ENCODE results near the gene NOTCH2.

The NOTCH2 gene

DNA sequence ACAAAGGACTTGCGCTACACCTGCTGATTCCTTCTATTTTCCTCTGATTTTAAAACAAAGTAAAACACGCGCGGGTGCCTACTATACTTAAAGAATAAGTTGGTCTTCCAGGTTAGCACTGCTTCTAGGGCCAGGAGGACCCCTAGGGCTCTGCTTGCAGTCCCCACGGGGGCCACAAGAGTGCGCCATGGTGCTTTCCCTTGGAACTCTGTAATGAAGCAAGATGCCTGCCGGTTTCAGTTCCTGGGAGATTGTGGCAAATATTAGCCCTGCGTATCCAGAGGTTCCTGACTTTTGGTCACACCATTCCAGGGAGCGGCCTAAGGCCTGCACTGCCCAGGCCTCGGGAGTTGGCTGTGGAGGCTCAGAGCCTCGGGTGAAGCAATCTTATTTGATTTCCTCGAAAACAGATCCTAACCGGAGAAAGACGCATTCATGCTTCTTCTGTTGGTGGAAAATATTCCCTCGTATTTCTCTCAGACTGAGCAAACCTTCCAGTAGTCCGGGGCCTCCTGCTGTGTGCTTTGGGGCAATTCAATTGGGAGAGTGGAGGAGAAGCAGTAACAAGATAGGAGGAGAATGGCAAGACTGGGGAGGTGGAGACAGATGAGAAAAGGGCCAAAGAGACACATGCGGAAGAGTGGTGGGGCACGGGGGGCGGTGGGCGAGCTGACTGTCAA is 198.4 kb downstream of the NOTCH2 start:
- no peak for DNase-seq

DNA sequence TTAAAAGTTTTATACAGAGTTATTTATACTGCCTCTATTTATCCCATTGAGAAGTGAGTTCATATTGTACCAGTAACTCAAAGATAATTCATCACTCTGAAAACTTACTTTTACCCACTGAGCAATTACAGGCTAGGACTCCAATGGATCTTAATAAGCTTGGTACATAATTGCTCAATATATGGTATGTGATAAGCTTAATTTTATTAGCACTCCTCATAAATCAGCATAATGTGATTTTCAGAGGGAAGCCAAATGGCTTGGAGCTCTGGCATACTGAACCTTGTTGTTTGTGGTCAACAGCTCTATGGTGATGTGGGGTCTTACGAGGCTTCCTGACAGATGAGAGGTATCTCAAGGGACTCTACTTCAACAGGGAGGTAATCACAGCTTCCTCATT is 199.5 kb downstream of the NOTCH2 start:
- no peak for DNase-seq

DNA sequence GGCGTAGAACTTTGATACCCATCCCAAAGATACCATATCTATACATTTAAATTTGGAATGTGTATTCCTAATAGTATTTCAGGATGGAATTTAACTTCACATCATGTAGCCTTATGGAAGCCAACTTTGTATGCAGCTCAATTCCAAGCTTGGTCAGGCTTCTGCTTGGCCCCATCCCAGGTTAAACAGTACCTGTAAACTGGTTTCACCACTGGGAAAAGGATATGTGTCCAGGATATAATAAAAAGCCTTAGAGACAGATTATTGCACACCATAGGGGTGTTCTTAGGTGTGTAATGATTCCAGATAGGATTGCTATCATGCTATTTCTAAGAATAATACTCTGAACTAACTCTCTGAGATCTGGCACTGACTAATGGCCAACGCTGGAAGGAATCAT is 201.3 kb downstream of the NOTCH2 start:
- no peak for DNase-seq

DNA sequence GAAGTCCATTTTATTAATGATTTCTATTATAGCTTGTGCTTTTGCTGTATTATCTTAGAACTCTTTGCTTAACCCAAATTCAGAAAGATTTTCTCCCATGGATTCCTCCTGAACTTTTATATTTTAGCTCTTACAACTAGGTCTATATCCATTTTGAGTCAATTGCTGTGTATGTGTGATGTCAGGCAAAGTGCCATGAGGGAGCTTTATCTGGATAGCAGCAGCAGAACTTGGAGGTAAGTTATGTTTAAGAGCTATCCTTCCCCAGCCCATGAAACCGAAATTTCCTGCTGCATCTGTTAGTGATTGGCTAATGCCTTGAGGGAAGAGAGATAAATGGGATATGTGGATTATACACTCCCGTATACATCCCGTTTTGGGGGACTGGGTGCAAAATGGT is 203.0 kb downstream of the NOTCH2 start:
- DNase-seq, result no peak

DNA sequence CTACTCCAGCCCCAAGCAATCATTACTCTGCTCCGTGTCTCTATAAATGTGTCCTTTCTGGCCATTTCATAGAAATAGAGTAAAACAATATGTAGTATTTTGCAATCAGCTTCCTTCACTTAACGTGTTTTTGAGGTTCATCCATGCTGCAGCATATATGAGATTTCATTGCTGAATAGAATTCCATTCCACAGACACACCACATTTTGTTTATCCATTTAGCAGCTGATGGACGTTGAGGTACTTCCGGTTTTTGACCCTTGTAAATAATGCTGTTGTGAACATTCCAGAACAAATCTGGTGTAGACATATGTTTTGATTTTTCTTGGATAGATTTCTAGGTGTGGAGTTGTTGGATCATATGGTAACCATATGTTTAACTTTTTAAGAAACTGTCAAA is 203.8 kb downstream of the NOTCH2 start:
- DNase-seq, result no peak

DNA sequence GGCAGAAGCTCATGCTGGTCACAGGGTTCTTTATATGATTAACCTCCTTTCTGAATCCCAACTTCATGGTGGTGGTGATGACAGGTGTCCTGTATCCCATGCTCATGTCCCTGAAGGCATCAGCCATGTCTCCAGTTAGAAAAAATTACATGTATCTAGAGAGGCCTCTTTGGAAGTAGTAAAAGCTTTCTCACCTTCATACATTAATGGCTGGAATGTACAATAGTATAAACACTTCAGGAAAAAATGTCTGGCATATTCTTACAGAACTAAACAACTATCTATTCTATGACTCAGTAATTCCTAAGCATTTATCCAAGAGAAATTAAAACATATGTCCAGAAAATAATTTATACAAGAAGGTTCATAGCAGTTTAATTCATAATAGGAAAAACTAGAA is 207.2 kb downstream of the NOTCH2 start:
- DNase-seq, result no peak
